H1 (cell line): Measurements from ENCODE around the gene PAQR5. TPM values are rescaled to one million over a fixed set of nuclear protein-coding genes. Genes with fewer than 3 reads are reported as not detected.
A peak's percentile ranks its signal among the peaks of the same experiment; 100 is the strongest.

ENCODE experiments used
- CTCF ChIA-PET: fragments of 300-600 bp; sonication (Branson Sonifier 250); formaldehyde crosslinking; loops from one replicate; lab custom pipeline; 2021; ENCODE audit not compliant: partially characterized antibody; lab: Charles Lee
- POLR2A ChIA-PET: fragments of 300-600 bp; sonication (Branson Sonifier 250); formaldehyde crosslinking; loops from one replicate; lab custom pipeline; 2021; ENCODE audit warnings: inconsistent platforms; ENCODE audit not compliant: partially characterized antibody; lab: Charles Lee
- DNase-seq, 2 experiments: peaks; one replicate each; pipeline versions ENCODE4 v3.0.0 to v3.0.0-alpha.2; 2010 to 2022; ENCODE audit warnings: low spot score in 2 of 2, low read depth in 1 of 2, mixed read lengths in 1 of 2
- FAIRE-seq: peaks from 2 replicates; lab custom pipeline; 2011; peaks lifted over from hg19 to GRCh38; lab: Jason Lieb, UNC
- H2AFZ ChIP-seq: 2 replicates; pipeline ENCODE4 v1.8.1; 2012; ENCODE audit warnings: low read length, inconsistent platforms
- H2AK5ac ChIP-seq: 2 replicates; pipeline ENCODE4 v1.6.1; 2013; ENCODE audit warnings: low read depth, low read length
- H2BK120ac ChIP-seq: replicated peaks from 2 replicates; pipeline ENCODE3; 2013; ENCODE audit warnings: low read depth, low read length, inconsistent platforms
- H2BK12ac ChIP-seq: 2 replicates; pipeline ENCODE4 v1.6.1; 2013; ENCODE audit warnings: low read depth, low read length
- H2BK15ac ChIP-seq: 2 replicates; pipeline ENCODE4 v1.6.1; 2013; ENCODE audit warnings: low read length
- H2BK20ac ChIP-seq: 2 replicates; pipeline ENCODE4 v1.6.1; 2013; ENCODE audit warnings: low read length
- H2BK5ac ChIP-seq: 2 replicates; pipeline ENCODE4 v1.6.1; 2013; ENCODE audit warnings: low read depth, low read length
- H3K14ac ChIP-seq: 2 replicates; pipeline ENCODE4 v1.6.1; 2013; ENCODE audit warnings: inconsistent platforms; ENCODE audit not compliant: insufficient read length
- H3K18ac ChIP-seq: 2 replicates; pipeline ENCODE4 v1.6.1; 2013; ENCODE audit warnings: low read length; ENCODE audit errors: extremely low read depth
- H3K23ac ChIP-seq: 2 replicates; pipeline ENCODE4 v1.6.1; 2013; ENCODE audit warnings: inconsistent platforms; ENCODE audit not compliant: insufficient read length
- H3K23me2 ChIP-seq: 2 replicates; pipeline ENCODE4 v1.6.1; 2013; ENCODE audit warnings: low read depth, low read length
- H3K27ac ChIP-seq: 2 replicates; pipeline ENCODE4 v1.6.1; 2011; ENCODE audit warnings: low read depth, low read length, inconsistent platforms
- H3K27me3 ChIP-seq, 4 experiments: replicated peaks in 1 of 4; 1 replicate in 1 of 4; 2 replicates in 3 of 4; pipeline versions ENCODE4 v1.6.1 to v1.8.1; 2011 to 2013; ENCODE audit warnings: low read length in 3 of 4, mild to moderate bottlenecking in 3 of 4, inconsistent platforms in 2 of 4, mixed read lengths in 2 of 4, moderate library complexity in 1 of 4; ENCODE audit not compliant: control insufficient read depth in 3 of 4, insufficient read depth in 3 of 4; ENCODE audit errors: extremely low read depth in 1 of 4
- H3K36me3 ChIP-seq, 4 experiments: 2 replicates each; pipeline versions ENCODE4 v1.6.1 to v1.8.1; 2011 to 2013; ENCODE audit warnings: mild to moderate bottlenecking in 4 of 4, low read length in 3 of 4, moderate library complexity in 2 of 4, control low read depth in 1 of 4, inconsistent platforms in 1 of 4; ENCODE audit not compliant: insufficient read depth in 4 of 4, control insufficient read depth in 2 of 4
- H3K4ac ChIP-seq: replicated peaks from 2 replicates; pipeline ENCODE3; 2013; ENCODE audit warnings: low read length, low read depth, mixed read lengths, inconsistent platforms; ENCODE audit not compliant: insufficient read length
- H3K4me1 ChIP-seq, 4 experiments: replicated peaks in 1 of 4; 1 replicate in 1 of 4; 2 replicates in 3 of 4; pipeline versions ENCODE4 v1.6.1 to v1.8.1; 2011 to 2013; ENCODE audit warnings: low read length in 3 of 4, inconsistent platforms in 2 of 4, mixed read lengths in 1 of 4; ENCODE audit not compliant: insufficient read depth in 4 of 4, control insufficient read depth in 3 of 4
- H3K4me2 ChIP-seq, 2 experiments: 2 replicates each; pipeline versions ENCODE4 v1.6.1 to v1.8.1; 2011 to 2013; ENCODE audit warnings: low read depth in 2 of 2, low read length in 2 of 2, control low read depth in 1 of 2, inconsistent platforms in 1 of 2, mild to moderate bottlenecking in 1 of 2; ENCODE audit not compliant: insufficient read depth in 1 of 2
- H3K4me3 ChIP-seq, 4 experiments: fragments of 200-600, 300-600 bp in 1 of 4; sonication (generic), shearing (Covaris generic), sonication (Bioruptor Twin) in 1 of 4; 2 replicates each; pipeline versions ENCODE4 v1.5.1 to v1.8.1; 2011 to 2016; ENCODE audit warnings: low read length in 4 of 4, low read depth in 3 of 4, control low read depth in 2 of 4, inconsistent platforms in 2 of 4, mild to moderate bottlenecking in 2 of 4, mixed read lengths in 1 of 4, moderate library complexity in 1 of 4; ENCODE audit not compliant: insufficient read depth in 2 of 4; ENCODE audit errors: extremely low read depth in 1 of 4
- H3K56ac ChIP-seq: replicated peaks from 2 replicates; pipeline ENCODE3; 2013; ENCODE audit warnings: low read depth, mild to moderate bottlenecking, mixed read lengths, low read length, inconsistent platforms; ENCODE audit not compliant: insufficient read length
- H3K79me1 ChIP-seq: 2 replicates; pipeline ENCODE4 v1.6.1; 2013; ENCODE audit warnings: low read depth, low read length, control low read depth
- H3K79me2 ChIP-seq, 2 experiments: 2 replicates each; pipeline versions ENCODE4 v1.6.1 to v1.8.1; 2012 to 2013; ENCODE audit warnings: low read length in 2 of 2, mild to moderate bottlenecking in 2 of 2, inconsistent platforms in 1 of 2; ENCODE audit not compliant: insufficient read depth in 2 of 2, control insufficient read depth in 1 of 2
- H3K9ac ChIP-seq, 4 experiments: replicated peaks in 1 of 4; 1 replicate in 1 of 4; 2 replicates in 3 of 4; pipeline versions ENCODE4 v1.6.1 to v1.8.1; 2011 to 2013; ENCODE audit warnings: low read depth in 3 of 4, low read length in 3 of 4, control low read depth in 2 of 4, mild to moderate bottlenecking in 2 of 4, moderate library complexity in 2 of 4, inconsistent platforms in 1 of 4; ENCODE audit errors: extremely low read depth in 1 of 4
- H3K9me3 ChIP-seq, 2 experiments: 2 replicates each; pipeline versions ENCODE4 v1.6.1 to v1.8.1; 2012 to 2013; ENCODE audit warnings: mild to moderate bottlenecking in 2 of 2, moderate library complexity in 2 of 2, control low read depth in 1 of 2, inconsistent platforms in 1 of 2, low read depth in 1 of 2, low read length in 1 of 2, mixed read lengths in 1 of 2; ENCODE audit not compliant: insufficient read depth in 2 of 2
- H4K20me1 ChIP-seq, 2 experiments: replicated peaks in 1 of 2; 2 replicates each; pipeline versions ENCODE3 to v1.8.1; 2011 to 2013; ENCODE audit warnings: inconsistent platforms in 2 of 2, low read length in 2 of 2, mild to moderate bottlenecking in 1 of 2; ENCODE audit not compliant: insufficient read depth in 2 of 2, control insufficient read depth in 1 of 2
- H4K5ac ChIP-seq: 2 replicates; pipeline ENCODE4 v1.6.1; 2013; ENCODE audit warnings: low read length, low read depth, mixed read lengths, inconsistent platforms; ENCODE audit not compliant: insufficient read length
- H4K8ac ChIP-seq: 2 replicates; pipeline ENCODE4 v1.8.0; 2013; ENCODE audit warnings: mild to moderate bottlenecking, moderate library complexity, low read length, inconsistent platforms; ENCODE audit not compliant: insufficient read depth; ENCODE audit errors: extremely low read depth
- H4K91ac ChIP-seq: replicated peaks from 2 replicates; pipeline ENCODE3; 2013; ENCODE audit warnings: low read length, mixed read lengths, inconsistent platforms; ENCODE audit not compliant: insufficient read length
- CTCF ChIP-seq, 3 experiments: IDR thresholded peaks; 1 replicate in 2 of 3; 2 replicates in 1 of 3; pipeline versions ENCODE4 v1.5.1 to v1.6.1; 2011; ENCODE audit warnings: low read length in 3 of 3, mild to moderate bottlenecking in 3 of 3, inconsistent platforms in 2 of 3, low read depth in 1 of 3, moderate library complexity in 1 of 3; ENCODE audit not compliant: insufficient read depth in 1 of 3; ENCODE audit errors: control extremely low read depth in 1 of 3
- POLR2A ChIP-seq, 2 experiments: IDR thresholded peaks; 1 replicate in 1 of 2; 2 replicates in 1 of 2; pipeline ENCODE4 v1.6.1; 2011; ENCODE audit warnings: low read depth in 2 of 2, low read length in 2 of 2, mild to moderate bottlenecking in 2 of 2; ENCODE audit errors: control extremely low read depth in 1 of 2
- RBBP5 ChIP-seq: IDR thresholded peaks from 2 replicates; pipeline ENCODE4 v1.7.1; 2012; ENCODE audit warnings: low read depth, mild to moderate bottlenecking, inconsistent platforms, low read length, moderate library complexity, borderline replicate concordance
- RNF2 ChIP-seq: fragments of 200-900, 300-1000 bp; sonication (generic); IDR thresholded peaks from 2 replicates; pipeline ENCODE4 v1.7.1; 2016; ENCODE audit warnings: borderline replicate concordance, low read depth, mild to moderate bottlenecking, antibody characterized with exemption, low read length; ENCODE audit not compliant: poor library complexity, severe bottlenecking; ENCODE audit errors: missing control alignments
- SP1 ChIP-seq: IDR thresholded peaks from 2 replicates; pipeline ENCODE4 v1.6.1; 2011; ENCODE audit warnings: low read depth, low read length
- TAF1 ChIP-seq: IDR thresholded peaks from 2 replicates; pipeline ENCODE4 v1.6.1; 2011; ENCODE audit warnings: mild to moderate bottlenecking, low read depth, low read length
- WGBS, 2 experiments: shearing (Covaris generic) in 1 of 2; methylation state at CpG; one replicate each; pipeline versions ENCODE4 v1.1.6 to v1.1.7; 2013 to 2015; ENCODE audit warnings: low lambda C conversion rate in 2 of 2, mixed read lengths in 2 of 2, inconsistent platforms in 1 of 2, low coverage in 1 of 2, missing lambda C conversion rate in 1 of 2; ENCODE audit not compliant: insufficient replicate concordance in 2 of 2, insufficient coverage in 1 of 2, insufficient read length in 1 of 2; ENCODE audit errors: extremely low coverage in 1 of 2, missing lambda C conversion rate in 1 of 2; 5-methylcytosine and 5-hydroxymethylcytosine counted together
- polyA plus RNA-seq, 7 experiments: library from polyadenylated mRNA; depleted of rRNA in 3 of 7; stranded (reverse) in 5 of 7; unstranded in 2 of 7; fragments of >200 nt in 5 of 7; fragments of 200-250 nt in 2 of 7; gene quantifications; 1 replicate in 5 of 7; 2 replicates in 1 of 7; 4 replicates in 1 of 7; pipeline versions ENCODE4 v1.2.1 to v1.2.3, GENCODE V29; 2011 to 2013; ENCODE audit warnings: missing spikeins in 2 of 7, mixed read lengths in 2 of 7
- total RNA-seq: library from RNA; stranded (reverse); fragmentation: NEBNext Ultra II Directional; extraction: Animal tissue kit (Norgen Biotek cat#: 25700); gene quantifications from 2 replicates; pipeline ENCODE4 v1.2.1, GENCODE V29; 2021

The PAQR5 gene
- total and polyA plus RNA-seq, 2 of the 8 experiments (the other 6 are each of a cell fraction or from before 2014, with no cell fraction given): 8.7 to 18.1 TPM

- no peak overlapping the region for H2BK5ac ChIP-seq
- no peak overlapping the region for H2AK5ac ChIP-seq
- H3K79me2 ChIP-seq: no peaks in the 10 kb centered on the region
- no peak for TF ChIP-seq SP1
- no peak for TF ChIP-seq CTCF (IDR thresholded peaks at IDR 0.05; ENCODE audit: control extremely low read depth in 1 of 3, insufficient read depth in 1 of 3, low read depth in 1 of 3, low read length in 3 of 3)
- no peak for TF ChIP-seq POLR2A (IDR thresholded peaks at IDR 0.05; ENCODE audit: control extremely low read depth in 1 of 2, low read depth in 2 of 2, low read length in 2 of 2)
- no peak for TF ChIP-seq RBBP5
- TF ChIP-seq TAF1: no peak
- TF ChIP-seq RNF2: no peak
- FAIRE-seq (no peak), DNase-seq (no peak)
- peak overlapping the region; percentile 47 for H4K91ac ChIP-seq
- H4K8ac ChIP-seq: no peak overlapping the region
- H3K9ac ChIP-seq: no peak overlapping the region
- H3K23me2 ChIP-seq: no peaks in the 10 kb centered on the region
- H4K5ac ChIP-seq: no peak overlapping the region
- no peaks in the 10 kb centered on the region; a peak in 1 of 8 replicates for H3K36me3 ChIP-seq
- no peaks in the 10 kb centered on the region for H3K27me3 ChIP-seq
- no peak overlapping the region for H2BK15ac ChIP-seq
- no peaks in the 10 kb centered on the region for H4K20me1 ChIP-seq
- H3K79me1 ChIP-seq: no peaks in the 10 kb centered on the region
- H3K9me3 ChIP-seq: no peaks in the 10 kb centered on the region
- H2BK12ac ChIP-seq: no peak overlapping the region
- no peak overlapping the region for H3K4me3 ChIP-seq
- peaks cover 11 to 20% (median 14%) of the 10 kb centered on the region in 4 experiments for H3K4me1 ChIP-seq
- H3K4me2 ChIP-seq: no peak overlapping the region; a peak in 1 of 4 replicates
- no peak overlapping the region for H3K4ac ChIP-seq
- no peak overlapping the region for H3K27ac ChIP-seq
- no peak overlapping the region for H3K56ac ChIP-seq
- 80% methylated on average over 2 of the region's 2 CpGs; no CpG with 5 or more reads in 1 of the 2 experiments for WGBS, 2 experiments
- H3K18ac ChIP-seq: no peak overlapping the region
- no peak overlapping the region for H3K14ac ChIP-seq
- CTCF ChIA-PET: interaction anchor here (0.6 to 1.9 kb wide), 10 partner anchors 12 to 283 kb away, joined by 3 to 6 read pairs (median 3); partner anchors contain the start of gene PAQR5
- POLR2A ChIA-PET: interaction anchor here (0.6 to 1.6 kb wide), 3 partner anchors 32 to 468 kb away, joined by 3 to 4 read pairs (median 3); partner anchors contain the start of gene RPLP1
- H2BK20ac ChIP-seq: no peak overlapping the region
- H2BK120ac ChIP-seq: no peak overlapping the region
- H3K23ac ChIP-seq: no peak overlapping the region
- H2AFZ ChIP-seq: no peak overlapping the region
Observed at GRCh38 chr15:69344238-69344637, 45.5 kb downstream of the PAQR5 start.
